Measurements from ENCODE around the gene P4HTM. TPM values are rescaled to one million over a fixed set of nuclear protein-coding genes. Genes with fewer than 3 reads are reported as not detected.

P4HTM gene
- total RNA-seq, 2 experiments from 2014 or later, result 25.7 to 30.4 TPM

DNA sequence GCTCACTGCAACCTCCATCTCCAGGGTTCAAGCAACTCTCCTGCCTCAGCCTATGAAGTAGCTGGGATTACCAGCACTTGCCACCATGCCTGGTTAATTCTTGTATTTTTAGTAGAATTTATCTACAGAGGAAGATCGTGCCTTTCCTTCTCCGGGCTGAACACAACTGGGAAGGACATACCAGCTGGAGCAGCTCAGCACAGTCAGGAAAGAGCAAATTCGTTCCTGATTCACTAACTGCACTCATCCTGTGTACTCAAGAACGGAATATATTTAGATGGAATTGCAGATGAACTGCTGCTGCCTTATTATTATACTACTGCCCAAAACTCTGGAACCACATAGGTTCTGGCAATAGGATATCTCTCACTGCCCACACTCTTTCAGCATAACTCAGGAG lies 27.1 kb upstream of the P4HTM start:
- Mint-ChIP-seq H3K4me3 (no peak overlapping the region), H3K4me1 (peaks cover 17% of the 10 kb centered on the region), H3K27me3 (no peaks in the 10 kb centered on the region), H3K27ac (no peak overlapping the region), H3K9me3 (ENCODE audit: low read depth) (no peaks in the 10 kb centered on the region), H3K36me3 (ENCODE audit: low read depth) (peaks cover 39% of the 10 kb centered on the region)
- intact Hi-C loops (cut with DNase I, micrococcal nuclease), result no loop called here
- ChIA-PET POLR2A (no interaction called here), CTCF (no interaction called here)
- no peak for DNase-seq
- ATAC-seq, result no peak

DNA sequence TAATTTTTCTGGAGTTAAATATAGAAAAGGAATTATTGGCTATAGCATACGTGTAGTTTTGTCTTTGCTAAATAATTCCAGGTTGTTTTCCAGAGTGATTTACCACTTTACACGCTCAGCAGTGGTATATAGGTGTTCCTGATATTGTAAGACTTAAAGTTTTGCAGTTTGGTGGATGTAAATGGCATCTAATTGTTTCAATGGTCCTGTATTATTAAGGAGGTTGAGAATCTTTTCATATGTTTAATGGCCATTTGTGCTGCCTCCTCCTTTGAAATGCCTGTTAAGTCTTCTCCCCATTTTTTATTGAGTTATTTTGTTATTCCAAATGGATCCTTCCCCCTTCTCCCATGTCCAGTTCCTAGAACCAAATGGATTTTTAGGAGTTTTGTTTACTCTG lies 26.4 kb upstream of the P4HTM start:
- no peaks in the 10 kb centered on the region for H3K27me3 Mint-ChIP-seq
- intact Hi-C loops (cut with DNase I, micrococcal nuclease), result no loop called here
- H3K36me3 Mint-ChIP-seq (ENCODE audit: low read depth), result peaks cover 38% of the 10 kb centered on the region
- ChIA-PET CTCF (no interaction called here), POLR2A (no interaction called here)
- peaks cover 17% of the 10 kb centered on the region for H3K4me1 Mint-ChIP-seq
- DNase-seq (no peak), ATAC-seq (no peak)
- H3K9me3 Mint-ChIP-seq (ENCODE audit: low read depth), result no peaks in the 10 kb centered on the region
- no peak overlapping the region for H3K27ac Mint-ChIP-seq
- H3K4me3 Mint-ChIP-seq, result no peak overlapping the region

DNA sequence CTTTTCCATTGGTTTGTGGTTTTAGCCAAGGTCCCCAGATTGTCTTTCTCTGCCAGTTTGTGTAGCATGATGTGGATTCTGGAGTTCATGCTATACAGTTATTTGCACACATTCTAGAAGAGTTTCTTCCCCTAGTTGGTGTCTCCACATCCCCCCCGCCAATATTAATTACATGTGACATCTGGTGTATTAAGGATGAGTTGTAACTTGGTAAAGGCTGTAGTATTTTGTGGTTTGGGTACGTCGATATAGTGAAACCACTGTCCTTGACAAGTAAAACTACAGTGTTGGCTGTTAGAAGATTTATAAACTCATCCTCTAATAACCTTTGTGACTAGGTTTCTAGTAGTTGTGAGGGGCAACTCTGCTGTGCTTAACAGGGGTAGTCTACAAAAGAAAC lies 23.7 kb upstream of the P4HTM start:
- Mint-ChIP-seq H3K36me3 (ENCODE audit: low read depth) (peaks cover 53% of the 10 kb centered on the region), H3K4me1 (peaks cover 17% of the 10 kb centered on the region), H3K4me3 (no peak overlapping the region), H3K9me3 (ENCODE audit: low read depth) (no peaks in the 10 kb centered on the region), H3K27ac (peak overlapping the region; percentile 6), H3K27me3 (no peaks in the 10 kb centered on the region)
- ATAC-seq (peak; percentile 42), DNase-seq (no peak)
- intact Hi-C loops (cut with DNase I, micrococcal nuclease), result no loop called here
- POLR2A ChIA-PET, result interaction anchor here (1.1 kb wide), 1 partner anchor 62 kb away, joined by 5 read pairs; no protein-coding TSS in a partner anchor
- CTCF ChIA-PET, result interaction anchor here (0.9 to 1.3 kb wide), 3 partner anchors 16 to 23 kb away, joined by 3 read pairs; partner anchors contain the start of gene P4HTM

DNA sequence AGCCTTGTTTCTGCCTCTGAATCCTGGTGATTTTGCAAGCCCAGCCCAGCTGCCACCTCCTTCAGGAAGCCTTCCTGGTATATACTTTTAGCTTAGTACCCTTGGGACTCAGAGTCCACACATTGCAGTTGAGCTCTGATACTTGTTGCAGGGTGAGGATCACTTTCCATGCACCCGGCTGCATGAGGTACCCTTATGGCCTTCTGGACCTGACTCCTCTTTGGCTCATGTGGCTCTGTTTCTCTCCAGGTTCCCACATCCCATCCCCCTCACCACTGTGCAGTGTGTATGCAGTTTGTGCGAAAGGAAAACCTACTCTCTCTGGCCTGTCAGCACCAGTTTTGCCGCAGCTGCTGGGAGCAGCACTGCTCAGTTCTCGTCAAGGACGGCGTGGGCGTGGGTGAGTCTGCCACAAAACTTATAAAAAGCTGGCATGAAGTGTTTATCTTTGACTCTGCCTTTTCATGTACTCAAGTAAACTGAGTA lies 23.1 kb upstream of the P4HTM start:
- intact Hi-C loops (cut with DNase I, micrococcal nuclease), result no loop called here
- Mint-ChIP-seq H3K27me3 (no peaks in the 10 kb centered on the region), H3K36me3 (ENCODE audit: low read depth) (peaks cover 55% of the 10 kb centered on the region), H3K4me1 (peaks cover 17% of the 10 kb centered on the region), H3K27ac (peak overlapping the region; percentile 88), H3K4me3 (no peak overlapping the region), H3K9me3 (ENCODE audit: low read depth) (no peaks in the 10 kb centered on the region)
- ATAC-seq (peak; percentile 86), DNase-seq (peak; percentile 75)
- POLR2A ChIA-PET, result interaction anchor here (1.1 kb wide), 1 partner anchor 62 kb away, joined by 5 read pairs; no protein-coding TSS in a partner anchor
- CTCF ChIA-PET, result interaction anchor here (1.1 kb wide), 1 partner anchor 16 kb away, joined by 3 read pairs; no protein-coding TSS in a partner anchor

DNA sequence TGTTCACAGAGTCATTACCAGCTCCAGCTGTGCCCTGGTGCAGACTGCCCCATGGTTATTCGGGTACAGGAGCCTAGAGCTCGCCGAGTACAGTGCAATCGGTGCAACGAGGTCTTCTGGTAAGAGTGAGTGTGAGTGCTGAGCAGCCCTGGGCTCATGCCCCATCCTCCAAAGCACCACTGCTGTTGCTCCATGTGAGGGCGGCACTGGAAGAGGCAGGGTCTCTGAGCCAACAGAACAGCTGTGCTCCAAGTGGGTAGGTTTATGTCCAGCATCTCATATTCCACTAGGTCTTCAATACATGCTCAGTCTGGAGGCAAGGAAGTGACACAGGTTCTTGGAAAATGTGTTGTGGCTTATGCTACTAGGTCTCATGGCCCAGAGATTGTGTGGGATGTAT lies 19.5 kb upstream of the P4HTM start:
- ATAC-seq (no peak), DNase-seq (no peak)
- Mint-ChIP-seq H3K27ac (no peak overlapping the region), H3K4me1 (peaks cover 15% of the 10 kb centered on the region), H3K36me3 (ENCODE audit: low read depth) (peaks cover 63% of the 10 kb centered on the region), H3K4me3 (no peak overlapping the region), H3K27me3 (no peaks in the 10 kb centered on the region), H3K9me3 (ENCODE audit: low read depth) (no peaks in the 10 kb centered on the region)
- POLR2A ChIA-PET, result no interaction called here
- CTCF ChIA-PET, result interaction anchor here (0.6 to 1.5 kb wide), 4 partner anchors 12 to 1346 kb away, joined by 3 to 8 read pairs (median 3); no protein-coding TSS in a partner anchor
- intact Hi-C loops (cut with DNase I, micrococcal nuclease), result no loop called here

DNA sequence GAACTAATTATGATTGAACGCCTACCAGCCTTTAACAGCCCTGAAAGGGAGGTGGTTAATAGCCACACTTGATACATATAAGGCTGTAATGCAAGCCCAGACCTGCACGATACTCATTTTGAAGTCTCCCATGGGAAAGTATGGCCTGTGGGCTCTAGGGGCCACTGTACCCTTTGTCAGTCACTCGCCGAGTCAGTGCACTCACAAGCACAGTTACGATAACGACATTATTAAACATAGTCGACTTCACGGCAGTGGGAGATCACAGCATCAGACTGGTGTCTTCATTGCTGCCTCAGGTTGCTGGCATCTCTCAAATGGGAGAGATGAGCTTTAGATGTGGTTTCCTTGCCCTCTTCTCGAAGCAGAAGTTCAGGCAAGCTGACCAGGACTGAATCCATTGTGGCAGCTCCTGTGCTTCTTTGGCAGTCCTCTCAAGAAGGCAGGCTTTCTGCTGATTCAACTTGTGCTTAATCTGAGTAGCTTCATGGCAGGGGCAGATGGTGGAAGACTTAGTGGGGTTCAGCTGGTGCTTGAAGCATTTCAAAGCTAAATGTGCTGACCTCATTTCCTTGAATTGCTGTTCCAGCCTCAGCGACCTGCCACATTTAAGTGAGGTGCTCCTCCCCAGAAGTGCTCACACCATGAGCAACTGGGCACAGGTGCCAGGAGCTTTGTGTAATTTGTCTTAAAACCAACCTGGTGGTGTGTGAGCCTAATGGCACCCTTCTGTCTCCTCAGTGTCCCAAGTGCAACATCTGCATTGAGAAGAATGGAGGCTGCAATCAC lies 15.8 kb upstream of the P4HTM start:
- POLR2A ChIA-PET, result interaction anchor here (0.7 kb wide), 1 partner anchor 78 kb away, joined by 3 read pairs; no protein-coding TSS in a partner anchor
- Mint-ChIP-seq H3K4me3 (no peak overlapping the region), H3K27ac (no peak overlapping the region)

DNA sequence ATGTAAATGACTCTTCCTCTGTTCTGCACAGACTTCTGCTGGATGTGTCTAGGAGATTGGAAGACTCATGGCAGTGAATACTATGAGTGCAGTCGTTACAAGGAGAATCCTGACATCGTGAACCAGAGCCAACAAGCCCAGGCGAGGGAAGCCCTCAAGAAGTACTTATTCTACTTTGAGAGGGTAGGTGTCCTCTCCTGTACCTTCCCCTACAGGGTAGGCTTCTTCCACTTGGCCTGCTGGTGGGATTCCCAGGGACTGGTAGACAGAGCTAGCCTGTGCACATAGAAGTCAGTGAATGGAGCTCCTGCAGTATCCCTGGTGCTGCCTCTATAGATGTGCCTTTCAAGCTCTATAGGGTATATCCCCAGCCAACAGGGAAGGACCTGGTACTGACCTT lies 10.6 kb upstream of the P4HTM start:
- DNase-seq (no peak), ATAC-seq (no peak)
- no peak overlapping the region for H3K27ac Mint-ChIP-seq
- H3K36me3 Mint-ChIP-seq (ENCODE audit: low read depth), result peaks cover 49% of the 10 kb centered on the region
- no peaks in the 10 kb centered on the region for H3K9me3 Mint-ChIP-seq (ENCODE audit: low read depth)
- intact Hi-C loops (cut with DNase I, micrococcal nuclease), result no loop called here
- H3K4me3 Mint-ChIP-seq, result no peak overlapping the region
- ChIA-PET POLR2A (no interaction called here), CTCF (no interaction called here)
- H3K27me3 Mint-ChIP-seq, result no peaks in the 10 kb centered on the region
- no peaks in the 10 kb centered on the region for H3K4me1 Mint-ChIP-seq

More for the DNA sequence above, 15.8 kb upstream of the P4HTM start:
- no peaks in the 10 kb centered on the region for H3K4me1 Mint-ChIP-seq
- peaks cover 59% of the 10 kb centered on the region for H3K36me3 Mint-ChIP-seq (ENCODE audit: low read depth)
- no peaks in the 10 kb centered on the region for H3K9me3 Mint-ChIP-seq (ENCODE audit: low read depth)
- intact Hi-C loops (cut with DNase I, micrococcal nuclease), result no loop called here
- CTCF ChIA-PET, result interaction anchor here (0.6 to 2.6 kb wide), 5 partner anchors 10 to 388 kb away, joined by 3 to 7 read pairs (median 3); no protein-coding TSS in a partner anchor
- ATAC-seq (no peak), DNase-seq (no peak)
- H3K27me3 Mint-ChIP-seq, result no peaks in the 10 kb centered on the region

DNA sequence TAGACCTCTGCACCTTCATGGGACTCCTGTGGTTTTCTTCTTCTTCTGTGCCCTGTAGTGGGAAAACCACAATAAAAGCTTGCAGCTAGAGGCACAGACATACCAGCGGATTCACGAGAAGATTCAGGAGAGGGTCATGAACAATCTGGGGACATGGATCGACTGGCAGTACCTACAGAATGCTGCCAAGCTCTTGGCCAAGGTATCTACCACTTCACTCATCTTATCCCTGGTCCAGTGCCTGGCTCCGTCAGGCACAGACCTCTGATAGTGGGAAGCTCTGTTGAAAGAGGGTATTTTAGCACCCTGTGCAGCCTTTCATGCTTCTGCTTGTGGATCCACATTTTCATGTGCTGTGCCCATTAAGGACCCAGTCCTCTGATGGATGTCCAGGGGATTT lies 9.7 kb upstream of the P4HTM start:
- H3K27me3 Mint-ChIP-seq, result no peaks in the 10 kb centered on the region
- ATAC-seq (no peak), DNase-seq (no peak)
- H3K36me3 Mint-ChIP-seq (ENCODE audit: low read depth), result peaks cover 41% of the 10 kb centered on the region
- H3K4me3 Mint-ChIP-seq, result no peak overlapping the region
- no peaks in the 10 kb centered on the region for H3K4me1 Mint-ChIP-seq
- ChIA-PET POLR2A (no interaction called here), CTCF (no interaction called here)
- H3K27ac Mint-ChIP-seq, result no peak overlapping the region
- H3K9me3 Mint-ChIP-seq (ENCODE audit: low read depth), result no peaks in the 10 kb centered on the region
- intact Hi-C loops (cut with DNase I, micrococcal nuclease), result no loop called here

DNA sequence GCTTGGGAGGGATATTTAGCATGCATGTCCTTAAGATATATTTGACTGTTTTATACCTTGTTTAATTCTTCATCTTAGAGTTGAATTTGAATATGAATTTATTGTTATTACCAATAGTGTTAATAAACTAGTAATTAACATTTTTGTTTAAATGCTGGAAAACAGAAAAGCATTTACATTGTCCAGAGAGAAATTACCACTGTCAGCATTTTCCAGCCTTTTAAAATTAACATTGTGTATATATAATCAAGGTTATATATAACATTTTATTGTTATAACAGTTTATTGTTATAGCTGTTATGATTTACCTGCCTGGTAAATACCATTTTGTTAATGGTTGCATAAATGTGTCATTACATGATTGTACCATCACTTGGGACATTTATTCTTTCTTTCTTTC lies 8.0 kb upstream of the P4HTM start:
- intact Hi-C loops (cut with DNase I, micrococcal nuclease), result no loop called here
- POLR2A ChIA-PET, result no interaction called here
- ATAC-seq, result no peak

DNA sequence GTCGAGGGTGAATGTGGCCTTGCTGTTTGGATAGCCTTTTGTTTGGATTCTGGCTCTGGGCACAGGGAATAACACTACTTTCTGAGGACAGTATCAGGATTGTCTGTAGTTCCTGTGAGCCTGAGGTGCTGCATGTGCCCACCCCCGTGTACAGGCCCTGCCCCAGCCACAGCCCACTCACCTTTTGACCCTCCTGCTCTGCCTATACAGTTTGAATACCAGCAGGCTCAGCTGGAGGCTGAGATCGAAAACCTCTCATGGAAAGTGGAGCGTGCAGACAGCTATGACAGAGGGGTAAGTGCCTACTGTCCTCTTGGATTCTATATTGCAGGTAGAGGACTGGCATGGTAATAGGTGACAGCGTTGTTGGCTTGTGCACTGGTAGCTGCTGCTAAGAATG lies 7.4 kb upstream of the P4HTM start:
- DNase-seq (no peak), ATAC-seq (no peak)
- Mint-ChIP-seq H3K4me1 (peaks cover 2% of the 10 kb centered on the region), H3K9me3 (ENCODE audit: low read depth) (no peaks in the 10 kb centered on the region), H3K36me3 (ENCODE audit: low read depth) (peaks cover 34% of the 10 kb centered on the region), H3K4me3 (no peak overlapping the region), H3K27me3 (no peaks in the 10 kb centered on the region), H3K27ac (peak overlapping the region; percentile 8)
- ChIA-PET CTCF (interaction anchor here (0.7 to 1.3 kb wide), 2 partner anchors 13 to 25 kb away, joined by 3 read pairs; no protein-coding TSS in a partner anchor), POLR2A (no interaction called here)
- intact Hi-C loops (cut with DNase I, micrococcal nuclease), result no loop called here

More for the DNA sequence above, 8.0 kb upstream of the P4HTM start:
- CTCF ChIA-PET, result interaction anchor here (0.7 to 1.3 kb wide), 2 partner anchors 12 to 24 kb away, joined by 3 read pairs; no protein-coding TSS in a partner anchor
- H3K36me3 Mint-ChIP-seq (ENCODE audit: low read depth), result peaks cover 36% of the 10 kb centered on the region
- no peaks in the 10 kb centered on the region for H3K9me3 Mint-ChIP-seq (ENCODE audit: low read depth)
- no peak overlapping the region for H3K4me3 Mint-ChIP-seq
- H3K27ac Mint-ChIP-seq, result no peak overlapping the region
- H3K4me1 Mint-ChIP-seq, result no peaks in the 10 kb centered on the region
- H3K27me3 Mint-ChIP-seq, result no peaks in the 10 kb centered on the region
- DNase-seq, result no peak

DNA sequence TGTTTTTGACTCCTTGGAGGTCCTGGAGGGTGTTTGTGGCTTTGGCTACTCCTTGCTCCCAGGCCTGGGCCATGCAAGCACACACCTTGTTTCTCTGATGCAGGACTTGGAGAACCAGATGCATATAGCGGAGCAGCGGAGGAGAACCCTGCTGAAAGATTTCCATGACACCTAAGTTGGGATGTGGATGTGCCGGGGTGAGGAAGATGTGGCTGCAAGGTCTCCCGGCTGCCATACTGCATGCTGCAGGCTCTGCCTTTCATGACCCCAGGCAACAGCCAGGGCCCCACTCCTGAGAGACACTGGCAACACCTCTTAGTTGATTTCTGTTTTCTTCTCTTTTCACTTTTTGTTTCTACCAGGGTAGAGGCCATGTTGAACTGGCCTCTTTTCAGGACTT lies 6.9 kb upstream of the P4HTM start:
- H3K36me3 Mint-ChIP-seq (ENCODE audit: low read depth), result peaks cover 32% of the 10 kb centered on the region

More for the DNA sequence above, 6.9 kb upstream of the P4HTM start:
- Mint-ChIP-seq H3K4me3 (no peak overlapping the region), H3K4me1 (peaks cover 5% of the 10 kb centered on the region), H3K27ac (peak overlapping the region; percentile 8), H3K9me3 (ENCODE audit: low read depth) (no peaks in the 10 kb centered on the region), H3K27me3 (no peaks in the 10 kb centered on the region)
- ATAC-seq (no peak), DNase-seq (no peak)
- intact Hi-C loops (cut with DNase I, micrococcal nuclease), result no loop called here
- POLR2A ChIA-PET, result no interaction called here
- CTCF ChIA-PET, result interaction anchor here (1.3 kb wide), 1 partner anchor 13 kb away, joined by 3 read pairs; no protein-coding TSS in a partner anchor

Data from activated CD4-positive, alpha-beta T cell treated with anti-CD3 and anti-CD28 coated beads for 36 hours (primary cell).